Skin epidermis (tissue), 12 donors: ENCODE measurements around the gene ELAVL1.
A peak's percentile ranks its signal among the peaks of the same experiment; 100 is the strongest.
"Not testable (repeated sequence)": the region's sequence is repeated elsewhere in the genome, so short reads cannot be mapped to it uniquely, and the experiment has no call there.

Source experiments
- H3K27ac ChIP-seq, 21 experiments: fragments of 200-600 bp; sonication (generic) in 11 of 21; one replicate each; pipeline ENCODE4 v1.5.0; 2020; ENCODE audit warnings: mild to moderate bottlenecking in 3 of 21, inconsistent platforms in 2 of 21, moderate library complexity in 2 of 21
- H3K4me3 ChIP-seq, 7 experiments: fragments of 200-600 bp; sonication (generic) in 2 of 7; one replicate each; pipeline ENCODE4 v1.5.0; 2020; ENCODE audit warnings: inconsistent platforms in 2 of 7, mild to moderate bottlenecking in 2 of 7, moderate library complexity in 1 of 7

ELAVL1 gene

GRCh38 chr19:7973883-7974282 is 31.6 kb downstream of the ELAVL1 start:
- Histone ChIP-seq H3K4me3 (no peak overlapping the region), H3K27ac (no peak overlapping the region)

GRCh38 chr19:7971553-7972520 is 33.6 kb downstream of the ELAVL1 start:
- H3K4me3 ChIP-seq, result no peak overlapping the region
- no peak overlapping the region for H3K27ac ChIP-seq

GRCh38 chr19:7970716-7971448 is 34.6 kb downstream of the ELAVL1 start:
- no peak overlapping the region for H3K27ac ChIP-seq
- H3K4me3 ChIP-seq, result no peak overlapping the region

- Histone ChIP-seq H3K4me3 (no peak overlapping the region), H3K27ac (peak overlapping the region in 1 of 21 experiments; percentile 7)
Observed at GRCh38 chr19:7969555-7969939, 35.9 kb downstream of the ELAVL1 start.

- peak overlapping the region in 4 of 21 experiments; percentile 14 to 35 (median 22) for H3K27ac ChIP-seq
- no peak overlapping the region for H3K4me3 ChIP-seq
Observed at GRCh38 chr19:7968796-7969554, 36.5 kb downstream of the ELAVL1 start.

- peak overlapping the region in 4 of 21 experiments; percentile 14 to 35 (median 22) for H3K27ac ChIP-seq
- H3K4me3 ChIP-seq, result no peak overlapping the region
Observed at GRCh38 chr19:7968008-7968795, 37.2 kb downstream of the ELAVL1 start.

- H3K27ac ChIP-seq, result no peak overlapping the region
- no peak overlapping the region for H3K4me3 ChIP-seq
Observed at GRCh38 chr19:7965921-7966665, 39.3 kb downstream of the ELAVL1 start.

- Histone ChIP-seq H3K27ac (no peak overlapping the region), H3K4me3 (no peak overlapping the region)
Observed at GRCh38 chr19:7965259-7965841, 40.1 kb downstream of the ELAVL1 start.

GRCh38 chr19:7963566-7963965 is 41.9 kb downstream of the ELAVL1 start:
- H3K4me3 ChIP-seq, result no peak overlapping the region
- no peak overlapping the region for H3K27ac ChIP-seq

GRCh38 chr19:7962644-7963268 is 42.7 kb downstream of the ELAVL1 start:
- Histone ChIP-seq H3K27ac (no peak overlapping the region), H3K4me3 (no peak overlapping the region)

- H3K27ac ChIP-seq, result no peak overlapping the region
Observed at GRCh38 chr19:7961920-7962626, 43.4 kb downstream of the ELAVL1 start.

GRCh38 chr19:7961082-7961481 is 44.4 kb downstream of the ELAVL1 start:
- H3K4me3 ChIP-seq, H3K27ac ChIP-seq: not testable (repeated sequence)

More at GRCh38 chr19:7961920-7962626, 43.4 kb downstream of the ELAVL1 start:
- H3K4me3 ChIP-seq, result no peak overlapping the region

GRCh38 chr19:7959211-7959610 is 46.2 kb downstream of the ELAVL1 start:
- Histone ChIP-seq H3K27ac (no peak overlapping the region), H3K4me3 (no peak overlapping the region)

GRCh38 chr19:7955696-7956095 is 49.7 kb downstream of the ELAVL1 start:
- H3K4me3 ChIP-seq, result no peak overlapping the region
- H3K27ac ChIP-seq, result no peak overlapping the region

- H3K27ac ChIP-seq, result no peak overlapping the region
Observed at GRCh38 chr19:7953576-7953975, 51.9 kb downstream of the ELAVL1 start.

GRCh38 chr19:7953060-7953459 is 52.4 kb downstream of the ELAVL1 start:
- no peak overlapping the region for H3K4me3 ChIP-seq
- H3K27ac ChIP-seq, result no peak overlapping the region

More at GRCh38 chr19:7953576-7953975, 51.9 kb downstream of the ELAVL1 start:
- H3K4me3 ChIP-seq, result no peak overlapping the region

GRCh38 chr19:7947939-7948338 is 57.5 kb downstream of the ELAVL1 start:
- no peak overlapping the region for H3K27ac ChIP-seq
- no peak overlapping the region for H3K4me3 ChIP-seq
